HG02938 (cell line): ENCODE results near the gene ATF3.
A peak's percentile ranks its signal among the peaks of the same experiment; 100 is the strongest.
"Not testable (repeated sequence)": the region's sequence is repeated elsewhere in the genome, so short reads cannot be mapped to it uniquely, and the experiment has no call there.

Experiments used
- ATAC-seq: cut with Tn5 transposase; IDR thresholded peaks from one replicate; pipeline ENCODE4 v1.9.1; 2021; ENCODE audit warnings: mild to moderate bottlenecking, moderate library complexity; ENCODE audit not compliant: unreplicated experiment

ATF3 gene

DNA sequence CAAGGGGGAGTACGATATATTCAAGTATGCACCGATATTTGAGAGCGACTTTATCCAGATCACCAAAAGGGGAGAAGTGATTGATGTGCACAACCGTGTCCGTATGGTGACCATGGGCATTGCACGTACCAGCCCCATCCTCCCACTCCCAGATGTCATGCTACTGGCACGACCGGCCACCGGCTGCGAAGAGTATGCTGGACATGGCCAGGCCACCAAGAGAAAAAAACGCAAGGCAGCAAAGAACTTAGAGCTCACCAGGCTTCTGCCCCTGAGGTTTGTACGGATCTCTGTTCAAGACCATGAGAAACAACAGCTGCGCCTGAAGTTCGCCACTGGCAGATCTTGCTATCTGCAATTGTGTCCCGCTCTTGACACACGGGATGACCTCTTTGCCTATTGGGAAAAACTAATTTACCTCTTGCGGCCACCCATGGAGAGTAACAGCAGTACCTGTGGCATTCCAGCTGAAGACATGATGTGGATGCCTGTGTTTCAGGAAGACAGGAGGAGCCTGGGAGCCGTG, 16.5 kb downstream of the ATF3 start:
- ATAC-seq: no peak

DNA sequence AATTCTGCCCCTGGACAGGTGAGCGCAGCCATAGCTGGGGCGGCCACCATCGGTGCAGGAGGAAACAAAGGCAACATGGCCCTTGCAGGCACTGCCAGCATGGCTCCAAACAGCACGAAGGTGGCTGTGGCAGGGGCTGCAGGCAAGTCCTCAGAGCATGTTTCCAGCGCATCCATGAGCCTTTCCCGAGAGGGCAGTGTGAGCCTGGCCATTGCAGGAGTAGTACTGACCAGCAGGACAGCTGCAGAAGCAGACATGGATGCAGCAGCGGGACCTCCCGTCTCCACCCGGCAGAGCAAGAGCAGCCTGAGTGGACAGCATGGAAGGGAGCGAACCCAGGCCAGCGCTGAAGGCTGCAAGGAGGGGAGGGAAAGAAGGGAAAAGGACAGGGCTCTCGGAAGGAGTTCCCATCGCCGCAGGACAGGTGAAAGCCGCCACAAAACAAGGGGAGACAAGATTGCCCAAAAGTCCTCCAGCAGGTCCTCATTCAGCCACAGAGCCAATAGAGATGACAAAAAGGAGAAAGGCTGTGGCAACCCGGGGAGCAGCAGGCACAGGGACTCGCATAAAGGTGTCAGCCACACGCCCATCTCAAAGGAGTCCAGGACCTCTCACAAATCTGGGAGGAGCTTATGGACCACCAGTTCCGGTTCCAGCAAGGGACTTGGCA, 17.4 kb downstream of the ATF3 start:
- ATAC-seq: no peak

DNA sequence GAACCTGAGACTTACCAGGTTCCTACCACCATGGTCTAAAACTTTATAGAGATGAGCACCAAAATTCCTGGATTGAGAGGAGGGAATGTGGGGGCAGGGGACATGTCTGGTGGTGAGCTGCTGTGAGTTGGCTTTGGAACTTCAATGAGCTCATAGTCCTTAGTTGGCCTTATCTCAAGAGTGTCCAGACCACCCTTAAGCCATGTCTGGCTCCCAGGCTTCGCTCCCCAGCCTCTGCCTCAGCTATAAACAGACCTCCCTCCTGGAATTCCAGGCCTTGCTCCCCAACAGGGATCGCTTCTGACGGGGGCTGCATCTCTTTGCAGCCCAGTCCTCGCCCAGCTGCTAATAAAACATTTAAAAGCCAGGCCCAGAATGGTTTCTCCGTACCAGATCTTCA, 19.5 kb downstream of the ATF3 start:
- no peak for ATAC-seq

DNA sequence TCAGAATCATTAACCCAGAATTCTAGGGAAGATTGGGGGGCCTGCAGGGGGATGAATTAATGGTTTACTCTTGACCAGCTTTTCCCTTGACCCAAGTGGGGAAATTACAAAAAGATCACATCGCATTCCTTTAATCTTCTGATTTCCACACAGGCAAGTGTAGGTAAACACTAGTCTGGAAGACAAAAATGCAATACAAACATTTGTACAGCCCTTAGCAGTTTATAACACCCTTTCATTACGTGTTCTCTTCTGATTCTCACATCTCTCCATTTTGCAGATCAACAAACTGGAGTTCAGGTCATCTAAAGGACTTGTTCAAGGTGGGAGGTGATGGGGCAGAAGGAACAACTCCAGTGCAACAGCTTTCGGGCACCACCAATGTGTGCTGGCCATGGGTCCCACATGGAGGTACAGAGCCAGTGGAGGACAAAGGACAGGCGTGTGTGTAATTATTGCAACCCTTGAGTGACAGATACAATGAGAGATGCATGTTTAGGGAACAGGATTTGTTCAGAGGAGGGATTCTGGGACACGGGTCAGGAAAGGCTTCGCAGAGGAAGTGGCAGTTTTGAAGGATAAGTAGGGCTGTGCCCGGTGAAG, 20.4 kb downstream of the ATF3 start:
- ATAC-seq: no peak

DNA sequence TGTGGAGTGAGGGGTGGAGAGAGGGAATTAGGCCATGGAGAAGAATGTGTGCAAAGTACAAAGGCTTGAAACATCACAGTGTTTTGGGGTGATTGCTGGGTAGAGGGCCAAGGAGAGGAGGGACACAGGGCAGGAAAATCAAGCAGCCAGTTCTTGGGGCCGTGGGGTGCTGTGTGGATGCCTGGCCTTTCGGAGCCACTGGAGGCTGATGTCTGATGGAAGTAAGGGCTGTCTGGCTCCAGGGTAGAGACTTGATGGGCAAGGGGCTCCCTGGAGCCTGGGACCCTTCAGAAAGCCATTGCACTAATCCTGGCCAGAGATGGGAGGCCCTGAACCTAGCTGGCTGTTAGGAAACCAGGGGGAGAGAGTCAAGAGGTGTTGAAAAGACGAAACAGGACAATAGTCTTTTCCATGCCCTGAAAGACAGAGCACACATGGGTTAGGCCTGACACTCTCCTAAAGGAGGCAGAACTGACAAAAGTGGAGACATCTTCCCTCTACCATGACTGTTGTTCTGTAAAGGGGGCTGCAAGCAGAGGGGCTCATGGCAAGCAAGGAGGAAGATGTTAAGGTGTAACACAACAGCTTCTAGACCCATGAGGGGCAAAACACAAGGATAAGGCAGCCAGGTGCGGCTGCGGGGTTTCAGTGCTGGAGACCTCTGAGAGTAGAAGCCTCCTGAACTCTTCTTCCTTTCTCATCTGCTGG, 21.0 kb downstream of the ATF3 start:
- ATAC-seq: peak; percentile 15

DNA sequence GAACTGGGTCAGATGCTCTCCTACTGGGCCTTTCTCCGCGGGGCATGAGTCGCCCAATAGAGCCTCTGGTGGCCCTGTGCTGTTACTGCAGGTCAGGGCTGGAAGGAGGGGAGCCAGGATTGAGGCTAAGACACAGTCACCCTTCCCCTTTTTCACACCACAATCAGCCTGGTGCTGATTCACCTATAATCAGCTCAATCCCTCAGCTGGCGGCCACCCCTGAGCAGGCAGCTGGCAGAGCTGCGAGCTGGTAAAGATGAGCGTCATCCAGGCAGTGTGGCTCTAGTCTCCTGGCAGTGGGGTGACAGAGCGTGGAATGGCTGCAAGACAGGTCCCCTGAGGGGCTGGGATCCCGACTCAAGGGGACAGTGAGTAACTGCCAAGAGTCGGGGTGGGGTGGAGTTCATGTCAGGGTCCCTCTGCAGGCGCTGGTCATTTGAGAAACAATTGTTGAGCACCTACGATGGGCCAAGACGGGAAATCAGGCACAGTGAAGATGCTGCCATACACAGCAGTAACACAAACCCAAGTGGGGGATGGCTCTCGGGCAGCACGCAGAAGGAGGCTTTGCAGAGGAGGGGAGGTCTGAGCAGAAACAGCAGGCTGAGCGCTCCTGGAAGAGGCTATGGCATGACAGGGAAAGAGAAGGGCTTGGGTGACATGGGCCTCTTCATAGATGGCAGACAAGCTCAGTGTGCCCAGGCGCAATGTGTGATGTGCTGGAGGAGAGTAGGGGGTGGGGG, 21.8 kb downstream of the ATF3 start:
- peak; percentile 91 for ATAC-seq

DNA sequence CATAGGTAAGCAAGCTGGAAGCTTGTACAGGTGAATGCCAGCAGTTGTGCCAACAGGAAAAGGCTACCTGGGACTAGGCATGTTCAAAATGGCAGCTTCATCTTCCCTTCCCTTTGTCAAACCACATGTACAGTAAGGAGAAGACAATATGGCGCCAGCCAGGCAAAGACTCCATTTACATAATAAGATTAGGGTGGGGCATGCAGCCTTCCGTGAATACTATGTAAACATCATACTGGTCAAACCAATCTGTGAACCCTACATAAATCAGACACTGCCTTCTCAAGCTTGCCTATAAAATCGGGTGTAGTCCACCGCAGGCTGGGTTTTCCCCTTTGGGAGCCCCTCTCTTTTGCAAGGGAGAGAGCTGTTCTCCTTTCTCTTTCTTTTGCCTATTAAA, 24.6 kb downstream of the ATF3 start:
- ATAC-seq: no peak

DNA sequence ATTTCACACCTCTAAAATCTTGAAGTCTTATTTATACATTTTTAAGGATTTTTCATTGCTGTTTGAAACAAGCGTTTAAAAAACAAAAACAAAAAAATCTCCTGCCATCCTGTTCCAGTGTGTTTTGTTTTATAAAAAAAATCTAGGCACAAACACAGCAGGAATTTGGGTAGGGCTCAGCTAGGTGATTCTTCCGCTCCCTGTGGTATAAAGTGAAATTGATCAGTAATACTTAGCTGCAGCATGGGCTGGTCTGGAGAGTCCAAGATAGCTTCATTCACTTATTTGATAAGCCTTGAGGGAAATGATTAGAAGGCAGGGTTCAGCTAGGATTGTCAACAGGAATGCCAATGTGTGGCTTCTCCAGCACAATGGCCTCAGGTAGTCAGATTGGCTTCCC, 25.7 kb downstream of the ATF3 start:
- ATAC-seq: no peak

DNA sequence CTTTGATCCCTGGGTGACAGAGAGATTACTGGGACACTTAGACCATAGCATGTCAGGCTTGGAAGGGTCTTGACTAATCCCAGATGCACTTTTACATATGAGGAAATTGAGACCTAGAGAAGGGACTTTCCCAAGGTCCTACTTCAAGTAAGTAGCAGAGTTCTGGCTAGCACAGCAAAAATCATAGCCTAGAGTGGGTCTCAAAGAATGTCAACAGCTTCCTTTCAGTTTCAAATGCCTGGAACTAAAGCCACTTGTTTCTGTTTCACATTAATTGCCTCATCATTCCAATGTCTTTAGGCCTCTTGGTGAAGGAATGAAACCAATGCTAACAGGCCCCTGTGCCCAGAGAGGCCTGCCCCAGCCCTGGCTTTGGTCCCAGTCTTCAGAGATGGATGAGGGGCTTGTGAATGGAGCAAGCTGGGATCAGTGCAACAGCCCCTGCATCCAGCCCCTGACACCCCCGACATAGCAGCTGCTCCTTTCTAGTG, 26.6 kb downstream of the ATF3 start:
- ATAC-seq: no peak

DNA sequence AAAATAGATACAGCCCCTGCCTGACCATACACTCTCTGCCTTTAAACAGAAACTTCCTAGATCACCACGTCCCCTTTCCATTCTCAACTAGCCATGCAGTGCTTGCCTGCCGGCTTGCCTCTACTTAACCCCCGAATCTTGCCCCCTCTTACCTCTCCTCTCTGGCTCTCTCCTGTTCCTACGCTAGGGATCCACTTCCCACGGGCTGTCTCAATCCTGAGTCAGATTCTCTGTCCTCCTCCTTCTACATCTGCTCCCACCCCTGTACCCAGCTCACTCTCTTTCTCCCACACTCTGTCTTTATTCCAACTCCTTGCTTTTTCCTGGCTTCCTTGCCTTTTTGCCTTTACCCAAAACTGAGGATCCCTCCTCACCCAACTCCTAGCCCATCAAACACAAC, 29.3 kb downstream of the ATF3 start:
- ATAC-seq: no peak

DNA sequence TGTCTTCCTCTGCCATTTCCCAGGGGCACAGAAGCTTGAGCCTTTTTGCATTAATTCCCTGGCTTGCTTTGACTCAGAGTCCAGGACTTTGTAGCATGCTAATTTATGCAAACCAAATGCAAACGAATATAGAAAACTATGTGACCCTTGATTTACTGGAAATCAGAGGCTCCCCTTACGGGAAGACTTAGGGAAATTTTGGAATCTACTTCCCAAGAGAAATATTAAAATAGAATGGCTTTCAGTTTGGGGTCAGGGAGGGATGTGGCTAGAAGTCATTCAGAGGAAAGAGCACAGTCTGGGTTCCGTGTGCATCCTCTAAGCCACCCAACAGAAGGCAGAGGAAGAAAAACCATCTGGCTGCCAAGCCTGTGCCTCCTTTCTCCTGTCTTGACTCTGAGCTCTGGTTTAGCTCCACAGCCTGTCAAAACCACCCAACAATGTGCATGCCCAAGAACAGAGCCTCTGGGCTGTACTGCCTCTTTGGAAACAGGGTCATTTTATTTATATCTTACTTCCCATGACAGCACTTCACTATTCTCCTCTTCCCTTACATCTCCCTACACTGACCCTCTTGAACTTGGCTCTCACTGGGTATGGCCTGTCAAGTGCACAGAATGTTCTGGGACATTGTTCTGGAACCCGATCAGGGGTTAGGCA, 30.1 kb downstream of the ATF3 start:
- ATAC-seq: no peak

DNA sequence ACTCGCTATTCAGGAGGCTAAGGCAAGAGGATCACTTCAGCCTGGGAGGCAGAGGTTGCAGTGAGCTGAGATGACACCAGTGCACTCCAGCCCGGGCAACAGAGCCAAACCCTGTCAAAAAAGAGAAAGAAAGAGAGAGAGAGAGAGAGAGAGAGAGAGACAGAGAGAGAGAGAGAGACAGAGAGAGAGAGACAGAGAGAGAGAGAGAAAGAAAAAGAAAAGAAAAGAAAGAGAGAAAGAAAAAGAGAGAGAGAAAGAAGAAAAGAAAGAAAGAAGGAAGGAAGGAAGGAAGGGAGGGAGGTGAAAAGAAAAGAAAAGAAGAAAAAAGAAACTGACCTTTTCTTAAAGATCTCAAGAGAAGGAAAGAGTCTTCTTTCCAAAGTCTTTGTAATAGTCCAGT, 31.0 kb downstream of the ATF3 start:
- ATAC-seq: not testable (repeated sequence)

DNA sequence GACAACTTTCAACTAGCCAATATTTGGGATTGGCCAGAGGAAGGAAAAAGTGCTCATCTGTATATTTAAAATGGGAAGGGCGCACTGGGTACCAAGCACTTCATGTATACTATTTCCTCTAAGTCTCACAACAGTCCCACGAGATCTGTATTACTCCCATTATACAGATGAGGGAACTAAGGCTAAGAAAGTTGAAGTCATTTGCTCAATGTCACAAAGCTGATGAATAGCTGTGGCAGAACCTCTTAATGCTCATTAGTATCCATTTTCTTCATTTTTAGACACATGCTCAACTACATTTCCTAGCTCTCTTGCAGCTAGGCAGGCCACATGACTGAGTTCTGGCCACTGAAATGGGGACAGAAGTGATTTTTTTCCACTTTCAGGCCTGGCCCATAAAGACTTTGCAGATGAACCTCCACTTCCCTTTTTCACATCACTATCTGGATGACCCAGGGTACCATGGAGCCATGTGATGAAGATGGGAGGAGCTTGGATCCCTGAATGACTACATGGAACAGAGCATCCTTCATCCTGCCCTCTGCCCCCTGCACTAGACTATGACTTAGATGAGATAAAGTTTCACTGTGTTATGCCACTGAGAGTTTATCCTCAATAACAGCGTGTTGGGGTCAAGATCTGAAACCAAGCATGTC, 31.8 kb downstream of the ATF3 start:
- ATAC-seq: no peak

DNA sequence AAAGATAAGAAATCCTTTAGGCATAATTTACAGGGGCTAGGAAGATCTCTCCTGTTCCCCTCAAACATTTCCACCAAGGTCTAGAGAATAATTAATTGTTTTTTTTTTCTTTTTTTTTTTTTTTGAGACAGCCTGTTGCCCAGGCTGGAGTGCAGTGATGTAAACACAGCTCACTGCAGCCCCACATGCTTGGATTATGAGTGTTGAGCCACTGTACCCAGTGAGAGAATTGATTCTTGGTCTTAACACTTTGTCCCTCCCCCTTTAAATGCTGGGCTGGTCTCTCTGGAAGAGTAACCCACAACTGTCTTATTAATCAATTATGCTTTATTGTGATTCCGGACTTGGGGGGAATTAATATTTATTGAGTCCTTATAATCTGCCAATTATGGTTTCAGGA, 33.4 kb downstream of the ATF3 start:
- no peak for ATAC-seq

DNA sequence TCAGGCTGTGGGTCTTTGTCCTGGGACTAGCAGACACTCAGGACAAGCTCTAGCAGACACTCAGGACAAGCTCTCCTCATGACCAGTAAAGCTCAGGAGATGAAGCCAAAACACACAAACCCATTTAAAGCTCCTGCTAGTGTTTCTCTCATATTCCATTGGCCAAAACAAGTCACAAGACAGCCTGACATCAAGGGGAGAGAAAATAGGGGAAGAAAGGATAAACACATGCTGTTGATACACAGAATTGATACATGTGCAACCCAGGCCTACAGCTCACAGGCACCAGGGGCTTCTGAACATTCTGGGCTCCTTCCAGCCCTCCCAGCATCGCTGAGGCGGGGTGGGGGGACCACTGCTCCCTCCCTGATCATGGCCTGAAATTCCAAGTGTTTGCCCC, 35.3 kb downstream of the ATF3 start:
- ATAC-seq: no peak

DNA sequence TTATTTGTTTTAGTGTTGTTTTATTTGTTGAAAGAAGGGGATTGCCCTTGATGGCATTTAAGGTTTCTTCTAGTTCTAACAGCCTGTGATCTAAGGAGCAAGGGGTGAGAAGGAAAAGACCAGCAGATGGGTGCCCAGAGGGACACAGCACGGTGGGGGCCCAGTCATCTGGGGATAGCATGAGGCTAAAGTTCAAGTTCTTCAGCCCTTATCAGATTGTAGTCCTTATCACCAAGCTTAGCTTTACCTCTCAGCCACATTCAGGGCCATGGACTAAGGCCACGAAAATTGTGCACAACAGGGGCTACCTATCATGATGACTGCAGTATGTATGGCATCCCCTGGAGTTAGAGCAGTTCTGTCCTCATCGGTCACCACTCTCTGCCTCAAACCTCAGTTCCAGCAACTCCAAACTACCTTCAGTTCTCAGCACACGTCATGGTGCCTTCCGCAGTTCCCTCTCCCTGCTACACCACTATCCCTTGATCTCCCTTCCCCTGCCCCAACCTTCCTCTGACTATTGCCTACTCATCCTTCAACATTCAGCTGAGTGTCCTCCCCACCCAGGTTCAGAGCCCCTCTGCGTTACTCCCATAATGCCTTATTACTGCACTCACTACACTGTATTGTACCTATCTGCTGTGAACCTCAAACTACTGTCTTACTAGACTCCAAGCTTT, 36.4 kb downstream of the ATF3 start:
- no peak for ATAC-seq

DNA sequence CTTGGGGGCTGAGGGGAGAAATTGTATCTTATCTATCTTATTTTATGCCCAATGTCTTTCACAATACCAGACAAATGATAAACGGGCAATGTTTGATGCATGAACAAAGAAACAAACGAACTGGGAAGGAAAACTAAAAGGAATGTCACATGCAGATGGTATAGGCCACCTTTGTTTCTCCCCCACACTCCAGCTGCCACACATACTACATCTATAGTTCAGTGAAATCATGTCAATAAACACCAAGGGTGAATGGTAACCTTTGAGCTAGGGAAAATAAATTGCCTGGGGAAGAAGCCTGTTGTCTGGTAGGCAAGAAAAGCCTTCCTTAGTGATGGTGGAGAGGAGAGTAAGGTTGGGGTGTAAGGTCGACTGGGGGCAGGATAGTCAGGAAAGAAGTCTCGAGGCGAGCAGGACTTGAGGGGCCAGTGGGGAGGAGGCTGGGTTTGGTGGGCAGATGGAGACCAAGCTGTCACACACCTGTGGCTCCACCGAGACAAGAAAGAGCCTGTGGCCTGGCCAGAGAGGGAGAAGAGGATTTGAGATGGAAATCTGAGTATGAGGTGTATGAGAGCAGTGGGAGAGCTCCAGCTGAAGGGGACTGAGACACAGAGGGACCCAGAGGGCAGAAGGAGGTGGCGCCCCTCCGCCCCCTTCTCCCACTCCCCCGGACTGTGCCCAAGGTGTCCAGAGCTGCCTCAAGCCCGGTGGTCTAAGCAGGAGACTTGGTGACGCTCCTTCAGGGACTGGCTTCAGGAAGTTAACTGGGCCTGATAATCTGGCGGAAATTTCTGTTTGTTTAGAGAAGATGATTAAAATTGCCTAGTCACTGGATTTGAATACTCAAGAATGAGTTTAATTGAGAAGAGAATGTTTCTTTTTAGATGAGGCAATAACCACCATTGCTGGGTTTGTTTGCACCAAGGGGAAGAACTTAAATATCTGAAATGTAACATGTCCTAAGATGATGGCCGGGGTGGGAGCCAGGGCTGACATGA, 37.3 kb downstream of the ATF3 start:
- ATAC-seq: no peak

DNA sequence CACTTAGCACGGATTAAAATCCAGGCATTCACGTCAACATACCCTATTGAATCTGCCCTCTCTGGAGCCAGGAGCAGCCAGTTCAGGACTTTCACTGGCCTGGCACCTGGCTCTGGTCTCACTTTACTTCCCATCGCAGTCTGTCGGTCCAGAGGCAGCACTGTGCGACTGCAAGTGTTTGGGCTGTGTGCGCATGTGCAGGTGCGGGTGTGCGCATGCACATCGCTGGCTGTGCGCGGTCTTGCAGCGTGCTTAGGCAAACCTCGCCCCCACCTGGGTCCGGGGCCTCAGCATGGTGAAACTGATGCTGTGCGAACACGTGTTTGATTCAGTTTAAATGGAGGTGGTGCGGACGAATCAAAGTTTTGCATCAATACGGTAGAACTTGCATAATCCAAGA, 38.0 kb downstream of the ATF3 start:
- no peak for ATAC-seq
